GM23248 (cell line): Measurements from ENCODE around the gene VAV2.

ENCODE experiments used
- EZH2 ChIP-seq: fragments of 200-600 bp; sonication (generic); IDR thresholded peaks from 2 replicates; pipeline ENCODE4 v1.6.1; 2018; ENCODE audit warnings: antibody characterized with exemption, mild to moderate bottlenecking; ENCODE audit not compliant: insufficient read depth, poor library complexity, severe bottlenecking
- EZH2phosphoT487 ChIP-seq: fragments of 200-600 bp; sonication (generic); IDR thresholded peaks from 2 replicates; pipeline ENCODE4 v1.6.1; 2018; ENCODE audit warnings: antibody characterized with exemption, moderate library complexity, mild to moderate bottlenecking, low read depth; ENCODE audit not compliant: insufficient read depth

DNA sequence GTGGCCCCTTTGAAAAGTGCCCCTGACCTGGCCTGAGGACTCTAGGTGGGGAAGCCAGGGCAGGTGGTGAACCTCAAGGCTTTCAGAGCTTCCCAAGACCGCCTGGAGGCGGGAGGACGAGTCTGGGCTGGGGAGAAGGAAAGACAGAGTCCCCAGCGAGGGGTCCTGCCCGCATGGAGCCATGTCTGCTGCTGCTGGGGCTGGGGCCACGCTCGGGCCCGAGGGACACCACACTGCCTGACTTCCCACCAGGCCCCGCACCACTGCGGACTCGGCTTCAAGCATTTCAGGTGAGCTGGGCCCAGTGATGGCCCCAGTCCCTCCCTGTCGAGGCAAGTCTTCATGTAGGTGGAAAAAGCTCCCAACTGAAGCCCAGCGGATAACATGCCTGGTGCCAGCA, 191.9 kb downstream of the VAV2 start:
- TF ChIP-seq EZH2 (no peak), EZH2phosphoT487 (no peak)
